IMR-90 (cell line): ENCODE measurements around the gene IGF2BP3. TPM values are rescaled to one million over a fixed set of nuclear protein-coding genes. Genes with fewer than 3 reads are reported as not detected.

Experiments
- ATAC-seq: fragments of 200-7000 bp; cut with Tn5 transposase; 2 replicates; pipeline ENCODE4 v1.9.1; 2020; ENCODE audit warnings: low read depth, mild to moderate bottlenecking, moderate library complexity
- BruUV-seq: library from RNA; stranded (reverse); fragments of 400-500 nt; replicated peaks from 2 replicates; lab custom pipeline; 2021; lab: Mats Ljungman, UMichigan
- CTCF ChIA-PET: fragments of 300-600 bp; formaldehyde crosslinking; extraction: SDS; loops from one replicate; lab custom pipeline; 2021; ENCODE audit warnings: antibody characterized with exemption; lab: Yijun Ruan, JAX
- POLR2A ChIA-PET: fragments of 300-600 bp; sonication (Branson Sonifier 250); formaldehyde crosslinking; loops from one replicate; lab custom pipeline; 2022; ENCODE audit warnings: antibody characterized with exemption; ENCODE audit not compliant: unreplicated experiment; lab: Charles Lee
- DNase-seq: peaks from one replicate; pipeline ENCODE4 v3.0.0; 2013
- H2AFZ ChIP-seq: replicated peaks from 2 replicates; pipeline ENCODE3; 2013; ENCODE audit warnings: low read length, mild to moderate bottlenecking; ENCODE audit not compliant: poor library complexity
- H2AK5ac ChIP-seq: 2 replicates; pipeline ENCODE4 v1.6.1; 2013; ENCODE audit warnings: low read depth, low read length, inconsistent platforms
- H2AK9ac ChIP-seq: replicated peaks from 2 replicates; pipeline ENCODE3; 2013; ENCODE audit warnings: mild to moderate bottlenecking, low read depth, low read length, moderate library complexity; ENCODE audit not compliant: poor library complexity
- H2BK120ac ChIP-seq: 2 replicates; pipeline ENCODE4 v1.6.1; 2013; ENCODE audit warnings: low read depth, low read length, inconsistent platforms
- H2BK15ac ChIP-seq: 3 replicates; pipeline ENCODE4 v1.6.1; 2013; ENCODE audit warnings: low read depth, low read length, inconsistent platforms
- H2BK20ac ChIP-seq: 2 replicates; pipeline ENCODE4 v1.6.1; 2013; ENCODE audit warnings: low read depth, mild to moderate bottlenecking, inconsistent platforms, low read length, moderate library complexity
- H2BK5ac ChIP-seq: 2 replicates; pipeline ENCODE4 v1.6.1; 2013; ENCODE audit warnings: mild to moderate bottlenecking, low read depth, low read length, inconsistent platforms; ENCODE audit not compliant: poor library complexity, severe bottlenecking
- H3K14ac ChIP-seq: replicated peaks from 2 replicates; pipeline ENCODE4 v1.6.1; 2013; ENCODE audit warnings: low read depth, low read length, inconsistent platforms
- H3K18ac ChIP-seq: 2 replicates; pipeline ENCODE4 v1.6.1; 2013; ENCODE audit warnings: low read depth, low read length, control low read depth
- H3K23ac ChIP-seq: 2 replicates; pipeline ENCODE4 v1.6.1; 2013; ENCODE audit warnings: low read depth, low read length, inconsistent platforms
- H3K27ac ChIP-seq: 2 replicates; pipeline ENCODE4 v1.5.1; 2013; ENCODE audit warnings: mild to moderate bottlenecking, control low read depth, low read length; ENCODE audit not compliant: insufficient read depth
- H3K27me3 ChIP-seq: 2 replicates; pipeline ENCODE4 v1.6.1; 2013; ENCODE audit warnings: low read length; ENCODE audit not compliant: control insufficient read depth, insufficient read depth
- H3K36me3 ChIP-seq: 2 replicates; pipeline ENCODE4 v1.6.1; 2013; ENCODE audit warnings: low read length, mixed read lengths; ENCODE audit not compliant: control insufficient read depth, insufficient read depth
- H3K4ac ChIP-seq: 2 replicates; pipeline ENCODE4 v1.6.1; 2013; ENCODE audit warnings: low read depth, low read length, inconsistent platforms
- H3K4me1 ChIP-seq: 2 replicates; pipeline ENCODE4 v1.6.1; 2013; ENCODE audit warnings: low read length, mixed read lengths; ENCODE audit not compliant: control insufficient read depth, insufficient read depth
- H3K4me2 ChIP-seq: 2 replicates; pipeline ENCODE4 v1.6.1; 2013; ENCODE audit warnings: low read depth, mild to moderate bottlenecking, control low read depth, low read length, moderate library complexity
- H3K4me3 ChIP-seq: 2 replicates; pipeline ENCODE4 v1.5.1; 2013; ENCODE audit warnings: low read depth, mild to moderate bottlenecking, control low read depth, low read length, moderate library complexity; ENCODE audit not compliant: insufficient read depth
- H3K56ac ChIP-seq: 2 replicates; pipeline ENCODE4 v1.6.1; 2013; ENCODE audit warnings: low read length, inconsistent platforms; ENCODE audit not compliant: insufficient read depth; ENCODE audit errors: extremely low read depth
- H3K79me1 ChIP-seq, 2 experiments: 2 replicates each; pipeline ENCODE4 v1.6.1; 2013; ENCODE audit warnings: low read length in 2 of 2, inconsistent platforms in 1 of 2, low read depth in 1 of 2
- H3K9ac ChIP-seq: 2 replicates; pipeline ENCODE4 v1.6.1; 2013; ENCODE audit warnings: low read depth, low read length, control low read depth
- H3K9me1 ChIP-seq: 2 replicates; pipeline ENCODE4 v1.6.1; 2013; ENCODE audit warnings: low read length, inconsistent platforms; ENCODE audit not compliant: insufficient read depth
- H3K9me3 ChIP-seq: 2 replicates; pipeline ENCODE4 v1.6.1; 2013; ENCODE audit warnings: low read length; ENCODE audit not compliant: control insufficient read depth, insufficient read depth
- H4K20me1 ChIP-seq: 2 replicates; pipeline ENCODE4 v1.6.1; 2013; ENCODE audit warnings: low read length, inconsistent platforms; ENCODE audit not compliant: insufficient read depth
- H4K5ac ChIP-seq: 2 replicates; pipeline ENCODE4 v1.6.1; 2013; ENCODE audit warnings: mild to moderate bottlenecking, low read depth, low read length, control low read depth
- H4K8ac ChIP-seq, 2 experiments: 2 replicates each; pipeline ENCODE4 v1.6.1; 2013; ENCODE audit warnings: low read depth in 2 of 2, low read length in 2 of 2, control low read depth in 1 of 2, inconsistent platforms in 1 of 2
- H4K91ac ChIP-seq: 2 replicates; pipeline ENCODE4 v1.6.1; 2013; ENCODE audit warnings: low read depth, low read length, inconsistent platforms; ENCODE audit not compliant: insufficient read depth
- BHLHE40 ChIP-seq: fragments of 150-350 bp; IDR thresholded peaks from 2 replicates; pipeline ENCODE4 v1.6.1; 2016; ENCODE audit warnings: mild to moderate bottlenecking, low read depth, low read length
- CEBPB ChIP-seq: IDR thresholded peaks from 2 replicates; pipeline ENCODE4 v1.6.1; 2012; ENCODE audit warnings: low read depth, low read length, improper control_type of control experiment
- CHD1 ChIP-seq: IDR thresholded peaks from 2 replicates; pipeline ENCODE4 v1.6.1; 2012; ENCODE audit warnings: low read depth, low read length, improper control_type of control experiment
- FOS ChIP-seq: fragments of 150-350 bp; IDR thresholded peaks from 2 replicates; pipeline ENCODE4 v1.6.1; 2016; ENCODE audit warnings: low read depth, low read length
- MAFK ChIP-seq: IDR thresholded peaks from 2 replicates; pipeline ENCODE4 v1.6.1; 2012; ENCODE audit warnings: low read depth, low read length, improper control_type of control experiment
- MAZ ChIP-seq: IDR thresholded peaks from 2 replicates; pipeline ENCODE4 v1.6.1; 2012; ENCODE audit warnings: low read depth, mild to moderate bottlenecking, low read length, improper control_type of control experiment, moderate library complexity, borderline replicate concordance
- MXI1 ChIP-seq: IDR thresholded peaks from 2 replicates; pipeline ENCODE4 v1.6.1; 2012; ENCODE audit warnings: low read depth, mild to moderate bottlenecking, low read length, moderate library complexity, borderline replicate concordance
- NFE2L2 ChIP-seq: fragments of 150-350 bp; IDR thresholded peaks from 2 replicates; pipeline ENCODE4 v1.6.1; 2016; ENCODE audit warnings: low read depth, mild to moderate bottlenecking, low read length
- POLR2A ChIP-seq: IDR thresholded peaks from 2 replicates; pipeline ENCODE4 v1.6.1; 2012; ENCODE audit warnings: mild to moderate bottlenecking, low read depth, low read length
- RAD21 ChIP-seq: IDR thresholded peaks from 2 replicates; pipeline ENCODE4 v1.6.1; 2012; ENCODE audit warnings: low read length, improper control_type of control experiment
- RCOR1 ChIP-seq: IDR thresholded peaks from 2 replicates; pipeline ENCODE4 v1.6.1; 2012; ENCODE audit warnings: mild to moderate bottlenecking, low read length, improper control_type of control experiment; ENCODE audit not compliant: insufficient replicate concordance
- RFX5 ChIP-seq: IDR thresholded peaks from 2 replicates; pipeline ENCODE4 v1.8.0; 2012; ENCODE audit warnings: low read depth, mild to moderate bottlenecking, low read length, moderate library complexity
- SMC3 ChIP-seq: fragments of 150-350 bp; IDR thresholded peaks from 2 replicates; pipeline ENCODE4 v1.6.1; 2016; ENCODE audit warnings: low read depth, mild to moderate bottlenecking, antibody characterized with exemption, low read length, moderate library complexity
- USF2 ChIP-seq: fragments of 150-350 bp; IDR thresholded peaks from 2 replicates; pipeline ENCODE4 v1.6.1; 2017; ENCODE audit warnings: mild to moderate bottlenecking, antibody characterized with exemption, low read length, low read depth
- dilution Hi-C: fragments of 300-500 bp; cut with HindIII; formaldehyde crosslinking; loops from one replicate; pipeline ENCODE4 v1.14.3; 2018; ENCODE audit warnings: low sequenced_read_pairs; ENCODE audit not compliant: unreplicated experiment
- in situ Hi-C: fragments of 300-500 bp; cut with MboI; formaldehyde crosslinking; loops from 3 replicates; pipeline ENCODE4 v1.14.3; 2019; ENCODE audit warnings: low sequenced_read_pairs, inconsistent platforms, mixed read lengths
- intact Hi-C: fragments of 100-400 bp; cut with micrococcal nuclease; formaldehyde crosslinking; loops from 2 replicates; pipeline ENCODE4 v1.10.0; 2022
- polyA plus RNA-seq, 3 experiments: library from polyadenylated mRNA; depleted of rRNA; stranded (reverse); fragments of >200 nt; gene quantifications; 2 replicates each; pipeline ENCODE4 v1.2.3, GENCODE V29; 2012; ENCODE audit warnings: low replicate concordance in 1 of 3
- total RNA-seq: library from RNA; depleted of rRNA; stranded (reverse); fragments of >200 nt; gene quantifications from 2 replicates; pipeline ENCODE4 v1.2.3, GENCODE V29; 2012
- TF ChIP-seq, protein P1 (sequence below): conservative IDR thresholded peaks from 2 replicates; pipeline ENCODE4 v1.5.1; 2012; ENCODE audit warnings: mild to moderate bottlenecking, low read depth, low read length, improper control_type of control experiment
- TF ChIP-seq, protein P2 (sequence below): fragments of 150-350 bp; IDR thresholded peaks from 2 replicates; pipeline ENCODE4 v1.6.1; 2016; ENCODE audit warnings: low read depth, mild to moderate bottlenecking, low read length, moderate library complexity, borderline replicate concordance

Gene IGF2BP3
- total and polyA plus RNA-seq, 2 of the 4 experiments (the other 2 are of a cell fraction): 50.9 to 59.3 TPM

- Histone ChIP-seq H3K4me1 (peaks cover 2% of the 10 kb centered on the region), H3K79me1 (peaks cover 2 to 12% of the 10 kb centered on the region in 2 experiments; a peak in 3 of 4 replicates), H2AFZ (no peak overlapping the region), H3K9ac (no peak overlapping the region), H3K14ac (no peak overlapping the region), H2BK5ac (no peak overlapping the region), H3K9me1 (peaks cover 7% of the 10 kb centered on the region; the same call in 1 of the 2 replicates), H4K91ac (no peak overlapping the region), H4K5ac (no peak overlapping the region), H2BK20ac (no peak overlapping the region), H4K8ac (no peak overlapping the region), H3K27me3 (no peaks in the 10 kb centered on the region), H3K23ac (no peak overlapping the region), H2BK120ac (no peak overlapping the region), H2BK15ac (no peak overlapping the region), H2AK5ac (no peak overlapping the region), H3K9me3 (no peaks in the 10 kb centered on the region), H2AK9ac (no peak overlapping the region), H3K36me3 (no peaks in the 10 kb centered on the region), H3K27ac (no peak overlapping the region), H3K56ac (no peak overlapping the region), H4K20me1 (peaks cover 2% of the 10 kb centered on the region; the same call in 1 of the 2 replicates), H3K4ac (no peak overlapping the region), H3K4me3 (no peak overlapping the region), H3K18ac (no peak overlapping the region), H3K4me2 (no peak overlapping the region)
- dilution Hi-C loops: no loop called here
- DNase-seq: no peak
- in situ Hi-C loops: no loop called here
- ChIA-PET CTCF (no interaction called here), POLR2A (no interaction called here)
- no TSS peak for BruUV-seq
- intact Hi-C loops: no loop called here
- no peak for TF ChIP-seq MAFK
- TF ChIP-seq SMC3: no peak
- no peak for TF ChIP-seq USF2
- no peak for TF ChIP-seq POLR2A
- TF ChIP-seq CEBPB: no peak
- no peak for TF ChIP-seq RFX5
- TF ChIP-seq, protein P1, sequence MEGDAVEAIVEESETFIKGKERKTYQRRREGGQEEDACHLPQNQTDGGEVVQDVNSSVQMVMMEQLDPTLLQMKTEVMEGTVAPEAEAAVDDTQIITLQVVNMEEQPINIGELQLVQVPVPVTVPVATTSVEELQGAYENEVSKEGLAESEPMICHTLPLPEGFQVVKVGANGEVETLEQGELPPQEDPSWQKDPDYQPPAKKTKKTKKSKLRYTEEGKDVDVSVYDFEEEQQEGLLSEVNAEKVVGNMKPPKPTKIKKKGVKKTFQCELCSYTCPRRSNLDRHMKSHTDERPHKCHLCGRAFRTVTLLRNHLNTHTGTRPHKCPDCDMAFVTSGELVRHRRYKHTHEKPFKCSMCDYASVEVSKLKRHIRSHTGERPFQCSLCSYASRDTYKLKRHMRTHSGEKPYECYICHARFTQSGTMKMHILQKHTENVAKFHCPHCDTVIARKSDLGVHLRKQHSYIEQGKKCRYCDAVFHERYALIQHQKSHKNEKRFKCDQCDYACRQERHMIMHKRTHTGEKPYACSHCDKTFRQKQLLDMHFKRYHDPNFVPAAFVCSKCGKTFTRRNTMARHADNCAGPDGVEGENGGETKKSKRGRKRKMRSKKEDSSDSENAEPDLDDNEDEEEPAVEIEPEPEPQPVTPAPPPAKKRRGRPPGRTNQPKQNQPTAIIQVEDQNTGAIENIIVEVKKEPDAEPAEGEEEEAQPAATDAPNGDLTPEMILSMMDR: no peak
- TF ChIP-seq FOS: no peak
- no peak for TF ChIP-seq MAZ
- no peak for TF ChIP-seq RAD21
- no peak for TF ChIP-seq NFE2L2
- TF ChIP-seq BHLHE40: no peak
- TF ChIP-seq, protein P2, sequence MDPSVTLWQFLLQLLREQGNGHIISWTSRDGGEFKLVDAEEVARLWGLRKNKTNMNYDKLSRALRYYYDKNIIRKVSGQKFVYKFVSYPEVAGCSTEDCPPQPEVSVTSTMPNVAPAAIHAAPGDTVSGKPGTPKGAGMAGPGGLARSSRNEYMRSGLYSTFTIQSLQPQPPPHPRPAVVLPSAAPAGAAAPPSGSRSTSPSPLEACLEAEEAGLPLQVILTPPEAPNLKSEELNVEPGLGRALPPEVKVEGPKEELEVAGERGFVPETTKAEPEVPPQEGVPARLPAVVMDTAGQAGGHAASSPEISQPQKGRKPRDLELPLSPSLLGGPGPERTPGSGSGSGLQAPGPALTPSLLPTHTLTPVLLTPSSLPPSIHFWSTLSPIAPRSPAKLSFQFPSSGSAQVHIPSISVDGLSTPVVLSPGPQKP: no peak
- no peak for TF ChIP-seq RCOR1
- TF ChIP-seq CHD1: no peak
- no peak for TF ChIP-seq MXI1
- no peak for ATAC-seq
Observed at GRCh38 chr7:23295401-23295697, 174.9 kb downstream of the IGF2BP3 start.
